KOPT-K1 (cell line): ENCODE results near the gene SH2B2.

Experiments
- H3K27ac ChIP-seq: fragments of 200-600 bp; sonication (generic); 2 replicates; pipeline ENCODE4 v1.5.1; 2016; ENCODE audit warnings: antibody characterized with exemption, mild to moderate bottlenecking, low read depth, low read length; ENCODE audit not compliant: poor library complexity, severe bottlenecking
- H3K36me3 ChIP-seq: fragments of 200-600 bp; sonication (generic); 2 replicates; pipeline ENCODE4 v1.5.1; 2017; ENCODE audit warnings: antibody characterized with exemption, mild to moderate bottlenecking, low read length, moderate library complexity; ENCODE audit not compliant: insufficient read depth
- H3K9me3 ChIP-seq: fragments of 200-600 bp; sonication (generic); 2 replicates; pipeline ENCODE4 v1.5.1; 2017; ENCODE audit warnings: antibody characterized with exemption, low read length, mild to moderate bottlenecking; ENCODE audit not compliant: insufficient read depth, poor library complexity, severe bottlenecking

SH2B2 gene

DNA sequence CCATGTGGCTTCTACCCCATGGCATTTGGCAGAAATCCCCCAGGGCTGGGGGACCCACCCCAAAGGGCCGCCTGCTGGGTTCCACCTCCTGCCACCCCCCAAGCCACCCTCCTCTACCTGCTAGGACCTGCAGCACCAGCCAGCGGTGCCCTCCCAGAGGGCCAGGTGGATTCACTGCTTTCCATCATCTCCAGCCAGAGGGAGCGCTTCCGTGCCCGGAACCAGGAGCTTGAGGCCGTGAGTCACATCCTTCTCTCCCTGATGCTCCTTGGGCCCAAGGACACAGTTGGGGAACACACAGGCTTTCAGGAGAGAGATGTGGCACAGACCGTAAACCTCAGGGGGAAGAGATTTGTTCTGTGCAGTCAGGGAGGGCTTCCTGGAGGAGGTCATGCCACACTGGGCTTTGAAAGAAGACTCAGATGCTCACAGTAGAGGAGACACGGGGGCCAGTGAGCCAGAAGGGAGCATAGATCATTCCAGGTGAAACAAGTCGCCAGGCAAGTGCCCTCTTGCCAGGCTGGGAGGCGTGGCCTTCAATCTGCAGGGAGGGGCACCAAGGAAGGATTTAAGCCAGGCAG lies 11.5 kb upstream of the SH2B2 start:
- H3K27ac ChIP-seq, result no peak overlapping the region
- no peaks in the 10 kb centered on the region for H3K36me3 ChIP-seq
- H3K9me3 ChIP-seq, result no peaks in the 10 kb centered on the region

DNA sequence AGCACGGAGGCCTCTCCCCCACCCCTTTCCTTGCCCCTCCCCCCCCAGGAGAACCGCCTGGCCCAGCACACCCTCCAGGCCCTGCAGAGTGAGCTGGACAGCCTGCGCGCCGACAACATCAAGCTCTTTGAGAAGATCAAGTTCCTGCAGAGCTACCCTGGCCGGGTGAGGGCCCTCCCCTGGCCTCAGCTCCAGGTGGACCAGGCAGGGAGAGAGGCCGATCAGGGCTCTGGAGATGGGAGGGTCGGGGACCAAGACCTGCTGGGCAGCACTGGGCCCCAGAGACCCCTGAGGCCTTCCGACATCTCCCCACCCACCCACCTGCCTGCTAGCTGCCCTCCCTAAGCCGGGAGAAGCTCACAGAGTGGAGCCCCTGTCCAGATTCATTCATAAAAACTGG lies 8.8 kb upstream of the SH2B2 start:
- H3K9me3 ChIP-seq, result no peaks in the 10 kb centered on the region
- H3K27ac ChIP-seq, result no peak overlapping the region
- H3K36me3 ChIP-seq, result no peaks in the 10 kb centered on the region

DNA sequence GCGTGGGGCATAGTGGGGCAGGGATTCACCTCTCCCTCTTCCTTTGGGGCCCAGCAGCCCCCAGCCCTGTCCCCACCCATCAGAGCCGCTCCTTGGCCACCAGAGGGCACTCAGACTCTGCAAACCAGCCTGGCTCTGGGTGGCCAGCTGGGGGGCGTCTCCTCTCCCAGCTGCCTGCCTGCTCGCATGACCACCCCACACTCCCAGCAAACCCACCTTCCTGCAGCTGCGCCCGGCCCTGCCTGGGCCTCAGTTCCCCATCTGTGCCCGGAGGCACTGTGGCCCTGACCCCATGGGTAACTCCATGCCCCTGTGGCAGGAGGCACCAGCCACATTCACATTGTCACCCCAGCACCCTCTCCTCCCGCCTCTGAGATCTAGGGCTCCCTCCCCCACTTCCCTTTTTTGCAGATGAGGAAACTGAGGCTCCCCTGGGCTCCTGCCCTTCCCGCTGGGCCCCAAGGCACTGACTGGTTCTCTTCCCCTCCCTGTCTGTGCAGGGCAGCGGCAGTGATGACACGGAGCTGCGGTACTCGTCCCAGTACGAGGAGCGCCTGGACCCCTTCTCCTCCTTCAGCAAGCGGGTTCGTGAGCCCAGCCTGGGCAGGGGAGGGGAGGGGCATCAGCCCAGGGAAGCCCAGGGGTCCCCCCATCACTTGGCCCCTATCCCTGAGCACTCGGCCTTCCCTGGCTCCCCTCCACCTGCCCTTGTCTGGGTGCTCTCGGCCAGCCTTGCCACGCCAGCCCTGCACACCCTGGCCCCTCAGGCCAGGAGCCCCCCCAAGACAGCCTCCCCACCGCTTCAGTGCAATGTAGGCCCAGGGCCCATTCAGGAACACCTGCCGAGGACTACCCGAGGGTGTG lies 6.9 kb upstream of the SH2B2 start:
- H3K36me3 ChIP-seq, result no peaks in the 10 kb centered on the region
- no peak overlapping the region for H3K27ac ChIP-seq
- no peaks in the 10 kb centered on the region for H3K9me3 ChIP-seq

DNA sequence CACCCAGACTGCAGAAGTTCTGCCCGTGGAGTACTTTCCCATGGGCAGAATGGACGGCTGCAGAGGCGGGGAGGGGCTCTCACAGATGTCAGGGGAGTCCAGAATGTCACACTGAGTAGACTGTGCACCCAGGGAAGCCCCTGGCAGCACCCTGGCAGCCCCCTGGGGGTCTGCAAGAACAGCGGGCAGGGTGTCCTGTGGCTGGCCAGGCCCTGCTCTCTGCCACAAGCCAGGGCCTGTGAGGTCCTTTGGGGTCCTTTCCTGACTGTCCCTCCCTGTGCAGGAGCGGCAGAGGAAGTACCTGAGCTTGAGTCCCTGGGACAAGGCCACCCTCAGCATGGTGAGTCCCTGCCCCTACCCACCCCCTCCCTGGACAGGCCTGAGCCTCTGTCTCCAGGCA lies 6.1 kb upstream of the SH2B2 start:
- Histone ChIP-seq H3K36me3 (no peaks in the 10 kb centered on the region), H3K27ac (no peak overlapping the region), H3K9me3 (no peaks in the 10 kb centered on the region)

DNA sequence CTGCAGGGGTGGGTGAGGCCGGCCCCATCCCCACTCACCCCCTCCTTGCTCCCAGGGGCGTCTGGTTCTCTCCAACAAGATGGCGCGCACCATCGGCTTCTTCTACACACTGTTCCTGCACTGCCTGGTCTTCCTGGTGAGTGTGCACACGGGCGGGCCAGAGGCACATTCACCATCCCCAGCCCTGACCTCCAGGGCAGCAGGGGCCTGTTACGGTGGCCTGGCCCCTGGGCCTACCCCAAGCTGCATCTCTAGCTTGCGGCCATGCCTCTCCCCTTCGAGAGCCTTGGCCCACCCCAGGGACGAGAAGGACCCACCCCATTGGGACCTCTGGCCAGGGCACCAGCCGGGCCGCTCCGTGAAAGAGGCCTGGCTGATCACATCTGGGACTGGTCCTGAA lies 4.9 kb upstream of the SH2B2 start:
- Histone ChIP-seq H3K27ac (no peak overlapping the region), H3K9me3 (no peaks in the 10 kb centered on the region), H3K36me3 (no peaks in the 10 kb centered on the region)

DNA sequence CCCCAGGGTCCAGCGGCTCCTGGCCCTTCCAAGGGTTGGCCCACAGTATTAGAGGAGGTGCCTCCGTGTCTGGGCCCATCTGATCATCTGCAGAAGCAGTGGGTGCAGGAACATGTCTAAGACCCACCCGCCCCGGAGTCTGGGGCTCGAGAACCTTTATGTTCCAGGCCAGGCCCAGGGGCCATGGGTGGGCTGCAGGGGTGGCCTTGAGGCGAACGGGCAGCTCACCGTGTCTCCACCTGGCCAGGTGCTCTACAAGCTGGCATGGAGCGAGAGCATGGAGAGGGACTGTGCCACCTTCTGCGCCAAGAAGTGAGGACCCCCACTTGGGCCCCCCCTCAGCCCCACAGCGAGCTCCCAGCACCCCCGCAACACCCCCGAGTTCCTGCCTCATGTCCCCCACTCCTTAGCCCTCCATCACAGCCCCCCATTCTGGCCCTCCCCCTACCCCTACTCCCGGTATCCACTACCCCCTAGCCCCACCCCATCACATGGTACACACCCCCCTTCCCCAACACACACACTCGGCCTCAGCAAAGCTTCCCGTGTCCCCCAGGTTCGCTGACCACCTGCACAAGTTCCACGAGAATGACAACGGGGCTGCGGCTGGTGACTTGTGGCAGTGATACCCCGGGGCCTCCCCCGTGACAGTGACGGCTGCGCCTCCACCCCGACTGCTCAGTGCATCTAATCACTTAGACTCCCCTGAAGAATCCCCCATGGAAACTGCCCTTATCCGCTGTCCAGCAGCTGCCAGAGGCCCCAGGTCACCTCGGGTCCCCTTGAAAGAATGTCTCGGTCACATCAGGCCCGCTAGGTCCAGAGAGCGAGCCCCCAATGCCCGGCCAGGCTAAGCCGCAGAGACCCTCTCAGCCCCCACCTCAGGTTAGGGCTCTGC lies 4.0 kb upstream of the SH2B2 start:
- Histone ChIP-seq H3K36me3 (no peaks in the 10 kb centered on the region), H3K27ac (no peak overlapping the region), H3K9me3 (no peaks in the 10 kb centered on the region)

DNA sequence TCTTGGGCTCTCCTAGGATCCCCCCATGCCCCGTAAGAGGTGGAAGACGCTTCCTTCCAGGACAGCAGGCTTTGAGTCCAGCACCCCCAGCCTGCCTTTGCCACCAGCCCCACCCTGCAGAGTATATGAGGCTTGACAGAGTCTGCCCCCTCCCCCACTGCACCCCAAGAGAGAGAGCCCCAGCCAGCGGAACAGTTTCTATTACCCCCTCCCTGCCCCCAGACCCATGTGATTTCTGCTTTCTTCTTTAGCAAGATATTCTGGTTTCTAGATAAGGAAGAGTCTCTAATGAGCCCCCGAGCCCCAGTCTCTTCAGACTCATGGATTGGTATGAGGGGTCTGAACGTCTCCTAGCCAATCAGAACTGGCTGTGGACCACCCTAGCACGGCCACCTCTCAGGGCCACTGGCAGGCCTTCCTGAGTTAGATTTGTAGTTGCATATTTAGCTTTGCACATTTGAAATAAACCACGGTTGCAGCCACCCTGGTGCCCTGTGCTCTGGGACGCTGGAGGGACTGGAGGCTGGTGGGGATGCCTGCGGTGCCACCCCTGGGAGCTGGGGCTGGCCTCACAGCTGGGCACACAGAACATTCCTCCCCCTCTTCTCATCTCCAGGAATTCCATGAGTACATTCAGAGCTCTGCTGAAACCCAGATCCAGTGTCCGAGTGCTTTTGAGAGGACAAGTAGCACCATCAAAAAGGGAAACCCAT lies 3.0 kb upstream of the SH2B2 start:
- Histone ChIP-seq H3K9me3 (no peaks in the 10 kb centered on the region), H3K27ac (no peak overlapping the region), H3K36me3 (no peaks in the 10 kb centered on the region)

DNA sequence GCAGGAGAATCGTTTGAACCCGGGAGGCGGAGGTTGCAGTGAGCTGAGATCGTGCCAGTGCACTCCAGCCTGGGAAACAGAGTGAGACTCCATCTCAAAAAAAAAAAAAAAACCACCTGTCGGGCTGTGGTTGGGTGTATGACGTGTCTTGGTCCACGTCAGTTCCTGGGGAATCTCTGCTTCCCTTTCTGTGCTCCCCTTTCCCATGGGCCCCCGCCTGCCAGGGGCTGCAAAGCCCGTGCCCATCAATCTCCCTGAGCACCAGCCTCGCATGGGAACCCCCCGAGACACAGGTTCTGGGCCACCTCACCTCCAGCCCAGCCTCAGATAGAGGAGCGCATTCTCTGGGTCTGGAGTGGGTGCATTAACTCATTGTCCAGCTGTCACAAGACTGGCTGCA lies 2.3 kb upstream of the SH2B2 start:
- Histone ChIP-seq H3K27ac (no peak overlapping the region), H3K9me3 (no peaks in the 10 kb centered on the region), H3K36me3 (no peaks in the 10 kb centered on the region)

DNA sequence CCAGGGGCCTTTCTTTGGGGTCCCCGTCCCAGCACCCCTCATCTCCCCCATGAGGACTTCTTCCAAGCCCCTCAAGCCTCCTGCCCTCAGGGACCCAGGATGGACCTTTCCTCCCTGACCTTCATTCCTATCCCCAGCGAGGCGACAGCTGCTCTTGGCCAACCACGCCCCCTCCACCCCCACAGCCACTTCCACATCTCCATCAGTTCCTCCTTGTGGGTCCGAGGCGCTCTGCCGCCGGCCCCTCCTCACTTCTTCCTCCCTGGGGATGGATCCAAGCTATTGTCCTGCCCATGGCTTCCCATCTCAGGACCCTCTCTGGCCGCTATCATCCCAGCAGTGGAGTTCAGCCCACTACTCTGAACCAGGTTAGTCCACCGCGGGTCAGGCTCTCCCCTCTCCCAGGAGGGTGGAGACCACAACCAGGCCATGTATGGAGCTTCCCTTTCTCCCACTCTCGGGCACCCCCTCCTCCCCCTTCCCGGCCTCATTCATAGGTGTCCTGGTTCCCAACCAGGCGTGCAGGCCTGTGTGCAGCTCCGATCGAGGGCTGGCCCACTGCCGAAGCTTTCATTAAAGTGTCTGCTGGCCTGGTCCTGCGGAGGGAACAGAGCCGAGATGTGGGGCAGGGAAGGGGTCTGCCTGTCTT lies 1.7 kb upstream of the SH2B2 start:
- H3K36me3 ChIP-seq, result no peaks in the 10 kb centered on the region
- no peaks in the 10 kb centered on the region for H3K9me3 ChIP-seq
- no peak overlapping the region for H3K27ac ChIP-seq

DNA sequence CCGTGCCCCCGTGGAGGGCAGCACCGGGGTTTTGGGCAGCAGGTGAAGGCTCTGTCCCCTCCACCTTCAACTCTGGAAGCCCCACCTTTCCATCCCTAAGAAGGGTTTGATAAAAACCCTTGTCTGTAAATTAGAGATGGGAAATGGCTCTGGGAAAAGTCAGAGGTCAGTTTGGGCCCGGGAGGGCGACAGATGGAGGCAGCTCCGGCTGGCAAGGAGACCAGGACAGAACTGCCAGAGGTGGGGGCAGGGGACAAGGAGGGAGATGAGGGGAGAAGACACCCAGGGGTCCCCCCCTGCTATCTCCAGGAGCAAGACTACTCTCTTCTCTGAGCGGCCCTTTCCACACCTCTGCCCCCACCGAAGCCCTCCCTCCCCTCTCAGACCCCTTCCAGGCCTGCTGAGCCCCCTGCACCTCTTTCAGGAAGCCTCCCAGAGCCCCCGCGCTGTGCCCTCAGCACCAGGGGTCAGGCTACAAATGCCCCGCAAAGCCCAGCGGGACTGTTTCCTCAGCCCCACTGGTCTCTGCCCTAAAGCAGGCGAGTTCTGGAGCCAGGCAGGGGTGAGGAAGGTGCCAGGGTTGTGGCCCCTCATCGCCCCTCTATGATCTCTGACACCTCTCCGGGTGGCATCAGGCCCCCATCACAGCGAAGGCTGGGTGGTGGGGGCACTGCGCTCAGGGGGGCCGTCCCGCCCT lies 980 bp upstream of the SH2B2 start:
- H3K36me3 ChIP-seq, result no peaks in the 10 kb centered on the region
- no peaks in the 10 kb centered on the region for H3K9me3 ChIP-seq
- H3K27ac ChIP-seq, result no peak overlapping the region

DNA sequence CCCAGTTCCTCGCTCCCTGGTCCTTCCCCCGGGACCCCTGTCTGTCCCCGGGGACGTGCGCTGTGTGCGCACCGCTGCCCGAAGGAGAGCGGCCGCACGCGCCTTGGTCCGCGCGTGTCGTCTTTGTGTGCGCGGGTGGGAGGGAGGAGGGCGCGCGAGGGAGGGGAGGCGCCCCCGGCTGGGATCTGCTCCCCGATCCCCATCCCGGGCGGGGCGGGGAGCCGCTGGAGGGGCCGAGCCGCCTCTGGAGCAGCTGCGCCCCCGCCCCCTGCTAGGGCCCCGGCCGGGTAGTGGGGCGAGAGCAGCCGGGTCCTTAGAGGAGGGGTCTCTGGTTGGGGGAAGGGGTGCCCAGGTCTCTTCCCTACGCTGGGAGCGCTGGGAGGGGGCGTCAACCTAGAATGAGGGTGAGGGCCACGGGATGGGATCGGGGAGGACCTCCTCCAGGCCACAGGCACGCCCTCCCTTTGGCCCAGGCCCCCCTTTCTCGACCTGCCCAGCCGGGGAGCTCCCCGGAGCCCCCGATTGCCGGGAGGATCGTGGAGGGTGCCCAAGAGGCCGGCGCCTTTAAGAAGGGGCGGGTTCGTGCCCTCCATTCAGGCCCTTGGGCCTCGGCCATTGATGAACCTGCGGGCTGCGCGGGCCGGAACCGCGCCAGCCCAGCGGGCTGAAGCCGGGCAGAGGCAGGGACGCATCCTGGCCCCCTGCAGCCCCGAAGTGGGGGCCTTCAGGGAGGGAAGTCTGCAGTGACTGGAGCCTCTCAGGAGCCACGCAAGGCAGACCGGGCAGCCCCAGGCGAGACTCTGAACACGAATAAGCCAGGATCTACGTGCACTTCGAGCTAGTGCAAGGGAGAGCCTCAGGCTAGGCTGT lies 678 bp downstream of the SH2B2 start:
- no peaks in the 10 kb centered on the region for H3K36me3 ChIP-seq
- no peak overlapping the region for H3K27ac ChIP-seq
- H3K9me3 ChIP-seq, result no peaks in the 10 kb centered on the region

DNA sequence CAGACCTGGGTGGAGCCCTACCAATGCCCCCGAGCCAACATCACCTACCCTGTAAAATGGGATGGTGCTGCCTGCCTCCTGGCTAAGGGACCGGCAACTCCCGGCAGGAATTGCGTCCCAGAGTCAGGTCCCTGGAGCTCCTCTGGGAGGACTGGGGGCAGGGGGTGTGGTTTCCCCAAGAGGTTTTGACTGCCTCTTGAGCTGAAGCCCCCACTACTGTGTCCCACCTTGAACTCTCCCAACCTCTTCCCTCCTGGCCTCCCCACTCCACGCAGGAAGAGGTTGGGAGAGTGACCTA lies 1.3 kb downstream of the SH2B2 start:
- Histone ChIP-seq H3K9me3 (no peaks in the 10 kb centered on the region), H3K36me3 (no peaks in the 10 kb centered on the region), H3K27ac (no peak overlapping the region)

DNA sequence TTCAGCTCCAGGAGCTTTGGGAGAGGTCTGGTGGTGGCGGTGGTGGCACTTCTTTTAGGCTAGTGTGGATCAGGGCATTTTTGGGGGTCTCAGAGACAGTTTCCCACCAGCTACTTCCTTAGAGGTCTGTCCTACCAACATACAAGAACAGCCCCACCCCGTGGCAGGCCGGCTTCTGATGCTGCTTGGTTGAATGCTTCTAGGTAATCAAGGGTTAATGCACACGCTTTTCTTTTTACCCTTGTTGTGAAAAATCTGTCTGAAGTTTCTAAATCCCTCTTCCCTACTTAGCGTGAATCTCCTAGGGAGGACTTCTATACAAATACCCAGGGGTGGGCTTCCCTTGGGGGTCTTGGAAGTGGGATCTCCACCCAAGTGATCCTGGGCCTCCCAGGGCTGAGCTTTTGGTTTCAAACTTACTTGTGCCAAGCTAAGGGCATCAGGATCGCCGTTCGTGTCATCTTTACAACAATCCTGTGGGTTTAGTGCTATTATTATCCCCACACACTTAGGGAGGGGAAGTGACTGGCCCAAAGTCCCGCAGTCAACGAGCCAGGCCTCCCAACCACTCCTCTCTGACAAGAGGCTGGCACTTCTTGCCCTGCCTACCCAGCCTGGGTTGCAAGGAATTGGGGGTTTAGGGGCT lies 1.7 kb downstream of the SH2B2 start:
- no peak overlapping the region for H3K27ac ChIP-seq
- H3K9me3 ChIP-seq, result no peaks in the 10 kb centered on the region
- H3K36me3 ChIP-seq, result no peaks in the 10 kb centered on the region
